ENCODE measurements around the gene TPRN.
A peak's percentile ranks its signal among the peaks of the same experiment; 100 is the strongest.

The TPRN gene

GRCh38 chr9:137204731-137205125, 4.2 kb upstream of the TPRN start:
- DNase-seq = no peak

- DNase-seq = no peak
These were observed 2.4 kb upstream of the TPRN start for GRCh38 chr9:137202966-137203365.

DNA sequence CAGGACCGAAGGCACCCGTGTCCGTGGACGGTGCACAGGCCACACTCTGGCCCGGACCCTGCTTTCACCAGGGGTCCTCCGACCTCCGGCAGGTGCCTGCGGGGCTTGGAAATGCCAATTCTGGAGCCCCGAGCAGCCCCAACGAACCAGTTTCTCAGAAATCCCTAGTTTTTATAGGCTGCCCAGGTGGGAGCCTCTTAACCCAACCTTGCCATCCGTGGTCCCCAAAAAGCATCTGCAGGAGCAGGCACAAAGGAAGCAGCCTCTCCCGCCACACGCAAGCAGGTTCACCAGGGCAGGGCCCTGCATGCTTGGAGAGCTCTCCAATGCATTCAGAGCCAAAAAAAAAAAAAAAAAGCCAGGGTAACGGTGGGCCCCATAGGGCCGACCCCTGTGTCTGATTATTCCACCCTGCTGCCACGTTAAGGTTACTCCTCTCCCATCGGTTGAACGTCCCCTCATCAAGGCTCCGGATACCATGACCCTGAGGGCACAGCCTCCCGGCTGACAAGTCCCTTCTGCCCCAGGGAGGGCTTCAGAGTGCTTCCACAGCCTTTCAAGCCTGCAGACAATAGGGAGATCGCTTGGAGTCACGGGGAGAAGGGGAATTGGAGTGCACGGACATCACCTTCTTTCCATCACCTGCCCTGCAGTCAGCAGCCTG, 796 bp upstream of the TPRN start:
- no peak for DNase-seq

DNA sequence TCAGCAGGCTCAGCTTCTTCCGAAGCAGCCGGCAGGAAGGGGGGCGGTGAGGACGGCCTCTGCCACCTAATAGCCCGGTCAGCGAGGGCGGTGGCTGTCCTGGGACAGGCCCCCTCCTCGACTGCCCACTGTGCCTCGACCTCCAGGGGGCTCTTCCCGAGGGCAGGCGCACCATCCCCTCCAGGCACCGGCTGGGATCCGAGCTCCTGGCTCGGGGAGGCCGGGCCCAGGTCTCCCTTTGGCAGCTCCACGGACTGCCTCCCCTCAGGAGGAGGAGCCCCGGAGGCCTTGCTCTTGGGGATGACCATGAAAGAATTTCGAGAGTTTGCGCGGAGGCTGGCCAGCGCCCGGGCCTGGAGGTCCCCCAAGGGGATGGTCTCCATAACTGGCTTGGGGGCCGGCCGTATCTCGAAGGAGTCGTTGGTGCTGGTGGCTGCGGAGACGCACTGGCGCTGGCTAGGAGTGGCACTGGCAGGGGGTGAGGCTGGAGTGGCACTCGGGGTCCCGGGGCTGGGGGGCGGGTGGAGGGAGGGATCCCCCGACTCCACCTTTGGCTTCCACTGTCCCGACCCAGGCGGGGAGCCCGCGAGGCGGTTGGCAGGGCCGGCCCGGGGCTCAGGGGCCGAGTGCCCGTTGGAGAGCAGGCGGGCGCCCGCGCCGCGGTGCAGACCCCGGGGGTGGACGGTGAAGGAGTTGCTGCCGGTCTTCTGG, 975 bp downstream of the TPRN start:
- no peak for DNase-seq

DNA sequence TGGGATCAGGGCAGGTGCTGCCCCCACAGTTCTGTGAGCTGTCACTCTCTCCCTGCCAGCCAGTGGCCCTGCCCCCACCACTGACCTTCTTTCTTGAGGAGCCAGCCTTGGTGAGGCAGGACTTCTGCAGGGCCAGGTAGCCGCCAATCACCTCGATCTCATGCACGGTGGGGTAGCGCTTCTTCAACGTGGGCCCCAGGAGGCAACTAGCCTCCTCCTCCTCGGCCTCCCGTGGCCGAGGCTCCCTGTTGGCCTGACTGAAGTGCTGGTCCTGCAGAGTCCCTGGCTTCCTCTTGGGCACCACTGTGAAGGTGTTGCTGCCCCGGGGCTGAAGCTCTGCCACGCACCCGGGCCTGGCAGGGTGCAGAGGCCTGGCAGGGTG, 1.6 kb downstream of the TPRN start:
- DNase-seq = no peak

DNA sequence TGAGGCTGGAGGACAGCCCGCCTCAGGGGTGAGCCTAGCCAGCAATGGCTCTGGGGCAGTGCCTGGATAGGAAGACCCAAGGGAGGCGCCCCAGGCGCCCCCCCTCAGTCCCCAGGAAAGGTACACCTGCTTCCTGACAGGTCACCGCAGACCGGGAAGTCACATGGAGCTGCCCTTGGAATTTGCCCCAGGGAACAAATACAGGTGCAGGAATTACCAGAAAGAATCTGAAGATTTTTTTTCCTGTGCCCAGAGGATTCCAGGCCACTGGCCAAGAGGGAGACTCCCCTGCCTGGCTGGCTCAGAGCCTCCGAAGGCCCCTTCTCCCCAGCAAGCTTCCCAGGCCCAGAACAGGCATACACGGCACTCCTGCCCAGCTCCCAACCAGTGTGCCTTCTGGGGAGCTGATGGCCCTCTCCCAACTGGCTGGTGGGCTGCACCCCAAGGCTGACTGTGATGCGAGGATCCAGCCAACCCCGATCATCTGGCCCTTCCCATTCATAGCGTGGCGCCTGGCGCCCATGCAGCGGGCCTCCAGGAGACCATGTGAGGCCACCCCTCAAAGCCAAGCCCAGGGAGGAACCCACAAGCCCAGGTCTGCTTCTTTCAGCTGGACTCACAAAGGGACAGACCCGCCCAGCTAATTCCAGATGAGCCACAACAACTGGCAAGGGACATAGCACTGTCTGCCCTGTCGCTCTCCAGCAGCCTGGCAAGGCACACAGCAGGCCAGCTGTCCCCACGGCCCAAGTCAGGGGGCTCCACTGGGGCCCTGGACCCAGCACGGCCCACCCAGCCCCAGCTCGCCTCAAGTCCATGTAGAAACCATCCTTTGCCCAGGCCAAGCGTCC, 2.3 kb downstream of the TPRN start:
- no peak for DNase-seq

DNA sequence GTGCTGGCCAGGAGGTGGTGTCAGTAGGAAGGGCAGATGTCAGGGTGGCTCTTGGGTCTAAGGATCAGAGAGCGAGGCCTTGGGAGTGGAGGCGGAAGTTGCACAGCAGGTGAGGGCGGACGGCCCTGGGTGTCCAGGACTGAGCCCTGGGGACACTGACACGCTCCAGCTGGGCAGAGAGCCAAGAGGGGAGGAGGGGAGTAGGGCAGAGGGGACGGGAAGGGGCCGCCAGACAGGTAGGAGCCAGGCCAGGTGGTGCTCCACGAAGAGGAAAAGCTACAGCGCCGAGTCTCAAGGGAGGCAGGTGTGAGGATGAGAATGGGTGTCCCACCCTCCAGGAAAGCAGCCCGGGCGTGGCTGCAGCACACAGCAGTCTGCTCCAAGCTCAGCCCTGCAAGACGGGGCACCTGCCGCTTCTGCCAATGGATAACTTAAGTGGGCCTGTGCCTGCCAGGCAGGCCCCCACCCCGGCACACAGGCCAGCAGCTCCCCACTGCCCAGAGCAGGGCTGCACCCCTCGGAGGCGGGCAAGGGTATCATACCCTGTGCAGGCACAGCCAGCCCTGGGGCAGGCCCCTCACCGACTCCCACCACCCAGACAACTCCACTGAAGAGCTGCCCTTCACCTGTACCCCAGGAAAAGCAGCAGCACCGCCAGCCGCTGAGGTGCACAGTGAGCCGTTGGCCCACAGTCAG, 4.9 kb downstream of the TPRN start:
- DNase-seq = peak; percentile 72

DNA sequence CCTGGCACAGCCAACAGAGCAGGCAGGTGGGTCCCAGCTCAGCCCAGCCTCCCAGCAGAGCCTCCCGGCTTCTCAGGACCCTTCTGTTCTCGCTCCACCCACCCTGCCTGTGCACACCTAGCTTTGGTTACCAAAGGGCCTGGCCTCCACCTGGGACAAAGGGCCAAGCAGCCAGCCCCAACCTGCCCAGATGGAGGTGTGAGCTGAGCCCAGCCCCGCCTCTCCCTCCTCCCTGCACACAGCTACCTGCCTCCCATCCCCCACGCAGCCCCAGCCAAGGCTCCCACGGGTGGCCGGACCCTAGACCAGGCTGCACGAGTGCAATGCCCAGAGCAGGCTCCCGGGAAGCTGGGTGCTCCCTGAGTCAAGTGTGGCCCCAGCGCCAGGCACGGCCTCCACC, 5.6 kb downstream of the TPRN start:
- no peak for DNase-seq

DNA sequence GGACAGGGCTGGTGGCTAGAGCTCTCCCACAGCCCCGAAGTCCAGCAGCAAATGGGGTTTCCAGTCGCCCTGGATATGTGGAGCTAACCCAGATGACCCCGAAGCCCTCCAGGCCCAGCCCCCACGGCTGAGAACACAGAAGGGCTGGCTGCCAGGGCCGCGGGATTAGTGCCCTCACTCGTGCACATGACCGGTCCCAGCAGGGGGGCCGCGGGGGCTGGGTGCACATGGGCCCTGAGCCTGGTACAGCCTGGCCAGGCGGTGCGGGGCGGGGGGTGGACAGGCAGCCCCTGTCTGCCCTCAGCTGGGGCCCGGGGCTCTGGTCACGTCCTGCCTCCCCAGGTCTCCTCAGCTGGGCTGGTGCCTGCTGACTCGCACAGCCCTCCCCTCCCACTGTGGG, 6.2 kb downstream of the TPRN start:
- no peak for DNase-seq

- no peak for DNase-seq
These were observed 6.8 kb downstream of the TPRN start for GRCh38 chr9:137193771-137194170.

DNA sequence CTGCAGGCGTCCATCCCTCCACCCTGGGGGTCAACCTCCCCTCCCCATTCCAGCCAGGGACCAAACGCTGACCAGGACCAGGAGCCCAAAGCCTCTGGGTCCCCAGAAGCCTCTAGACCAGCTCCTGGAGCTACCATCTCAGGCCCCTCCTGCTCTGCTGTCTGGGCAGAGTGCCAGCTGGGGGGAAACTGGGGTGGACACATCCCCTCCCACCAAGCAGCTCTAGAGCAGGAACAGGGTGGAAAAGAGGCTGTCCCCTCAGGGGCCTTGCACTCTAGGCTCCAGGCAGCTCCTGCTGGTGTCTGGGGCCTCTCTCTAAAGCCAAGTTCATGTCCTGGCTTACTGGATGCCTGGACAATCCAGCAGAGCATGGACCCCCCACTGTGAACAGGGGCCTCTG, 7.7 kb downstream of the TPRN start:
- no peak for DNase-seq

DNA sequence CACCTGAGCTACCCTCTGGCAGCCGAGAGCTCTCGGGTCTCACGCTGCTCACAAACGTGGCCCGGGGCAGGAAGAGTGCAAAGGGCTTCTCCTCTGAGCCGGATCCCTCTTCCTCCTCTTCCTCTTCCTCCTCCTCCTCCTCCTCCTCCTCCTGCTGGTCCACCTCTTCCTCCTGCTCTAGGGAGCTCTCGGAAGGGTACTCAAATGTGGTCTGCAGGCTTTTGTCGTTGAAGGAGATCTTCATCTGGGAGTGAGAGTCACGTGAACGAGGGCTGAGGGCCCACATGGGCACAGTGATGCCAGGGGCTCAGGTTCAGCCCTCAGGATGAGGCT, 8.1 kb downstream of the TPRN start:
- DNase-seq = no peak

DNA sequence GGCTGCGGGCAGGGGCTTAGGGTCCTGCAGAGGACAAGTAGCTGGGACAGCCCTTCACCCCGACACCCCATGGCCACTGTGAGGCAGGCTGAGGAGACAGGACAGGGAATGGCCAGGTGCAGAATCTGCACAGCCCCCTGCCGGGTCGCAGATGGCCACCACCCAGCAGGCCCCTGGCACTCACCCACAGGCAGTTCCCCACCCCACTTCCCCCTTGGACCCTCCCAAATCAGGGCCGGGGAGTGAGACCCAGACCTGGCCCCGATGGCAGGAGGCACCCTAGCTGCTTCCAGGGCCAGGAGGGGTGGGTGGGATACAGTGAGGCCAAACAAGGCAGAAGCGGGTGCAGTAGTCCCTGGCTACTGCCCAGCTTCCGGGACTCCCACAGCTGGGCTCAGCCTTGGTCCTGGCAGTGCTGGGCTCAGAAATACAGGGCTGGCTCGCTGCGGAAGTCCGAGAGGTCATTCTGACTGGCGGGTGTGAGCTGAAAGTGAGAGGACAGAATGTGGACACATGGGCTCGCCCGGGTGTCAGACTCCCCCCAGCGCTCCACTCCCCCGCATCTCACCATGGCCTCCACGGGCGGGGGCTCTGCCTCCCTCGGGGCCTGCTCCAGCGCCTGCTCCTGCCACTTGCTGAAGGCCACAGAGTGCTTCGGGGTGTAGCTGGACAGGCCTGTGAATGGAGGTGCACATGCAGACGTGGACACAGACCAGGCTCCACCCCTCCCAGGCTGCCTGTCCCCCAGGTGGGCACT, 8.7 kb downstream of the TPRN start:
- DNase-seq = no peak

- no peak for DNase-seq
These were observed 9.3 kb downstream of the TPRN start for GRCh38 chr9:137191245-137191644.

GRCh38 chr9:137190315-137190856, 10.2 kb downstream of the TPRN start:
- DNase-seq = no peak

DNA sequence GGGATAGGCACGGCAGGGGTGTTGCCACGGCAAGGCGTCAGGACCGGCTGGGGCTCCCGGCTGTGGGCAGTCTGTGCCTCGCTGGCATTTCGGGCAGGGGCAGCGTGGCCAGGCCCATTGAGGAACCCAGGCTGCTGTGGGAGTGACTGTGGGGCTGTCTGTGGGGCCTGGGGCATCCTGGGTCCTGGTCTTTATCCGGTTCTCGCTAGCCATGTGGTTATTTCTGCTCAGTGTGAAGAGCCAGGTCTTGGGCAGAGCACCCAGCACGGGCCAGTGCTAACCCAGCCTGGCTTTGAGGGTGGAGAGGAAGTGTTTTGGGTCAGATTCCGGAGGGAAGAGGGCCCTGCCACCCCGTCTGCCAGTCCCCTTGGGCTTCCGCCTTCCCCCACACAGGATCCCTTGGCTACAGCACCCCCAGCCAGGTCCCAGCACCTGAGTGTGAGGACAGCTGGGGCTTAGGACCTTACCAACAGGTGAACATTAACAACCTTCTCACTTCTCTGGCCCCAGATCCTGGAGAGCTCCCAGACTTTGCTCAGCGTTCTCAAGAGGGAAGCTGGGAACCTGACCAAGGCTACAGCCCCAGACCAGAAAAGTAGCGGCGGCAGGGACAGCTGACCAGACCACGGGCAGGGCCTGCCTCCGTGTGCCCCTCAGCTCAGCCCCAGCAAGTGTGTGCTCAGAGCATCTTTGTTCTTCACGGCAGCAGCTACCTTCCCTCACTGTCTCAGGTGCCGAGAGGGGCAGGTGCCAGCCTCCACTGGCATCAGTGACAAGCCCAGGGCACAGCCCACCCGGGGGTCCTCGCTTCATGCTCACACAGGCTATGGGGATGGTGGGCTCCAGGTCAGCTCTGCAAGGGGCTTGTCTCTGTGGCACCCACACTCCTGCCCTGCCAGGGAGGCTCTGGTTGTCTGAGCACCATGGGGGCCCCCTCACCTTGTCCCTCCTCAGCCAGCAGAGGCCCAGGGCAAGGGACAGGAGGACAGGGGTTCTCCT, 10.9 kb downstream of the TPRN start:
- DNase-seq = no peak

- DNase-seq = peak; percentile 96
These were observed 11.8 kb downstream of the TPRN start, which contains the start of the genes ANAPC2 and SSNA1 for GRCh38 chr9:137188490-137189296. Gene ANAPC2, minus strand, starts transcription at chr9:137188560. Its CDS starts 28 bp downstream, at chr9:137188532. Gene SSNA1, plus strand, starts transcription at chr9:137188676. Its CDS starts 51 bp downstream, at chr9:137188727.

DNA sequence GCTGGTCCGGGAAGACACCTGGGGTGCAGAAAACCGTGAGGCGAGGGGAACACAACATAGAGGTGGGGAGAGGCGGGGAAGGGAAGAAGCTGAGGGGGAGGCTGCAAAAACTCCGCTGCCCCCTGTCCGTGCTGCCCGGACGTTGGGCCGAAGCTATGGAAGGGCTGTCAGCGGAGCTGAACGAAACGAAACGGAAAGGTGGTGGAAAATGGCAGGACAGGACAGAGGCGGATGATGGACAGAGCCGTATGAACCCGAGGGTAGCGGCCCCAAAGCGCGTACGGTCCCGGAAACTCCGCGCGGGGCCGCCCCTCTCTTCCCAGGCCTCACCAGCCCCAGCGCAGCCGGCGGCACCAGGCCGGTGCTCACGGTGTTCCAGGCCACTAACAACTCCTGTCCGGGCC, 12.5 kb downstream of the TPRN start:
- no peak for DNase-seq

GRCh38 chr9:137187386-137187785, 13.2 kb downstream of the TPRN start:
- DNase-seq = no peak

GRCh38 chr9:137186385-137186784, 14.2 kb downstream of the TPRN start:
- DNase-seq = no peak
